ENCODE results near the gene MAPK10.

Gene MAPK10

GRCh38 chr4:86368433-86368832, 8.6 kb upstream of the MAPK10 start:
- CTCF ChIA-PET, result no interaction called here
- DNase-seq (ENCODE audit: low spot score), result no peak
- POLR2A ChIA-PET (ENCODE audit: low non-redundant PET), result no interaction called here
- TF ChIP-seq CTCF (conservative IDR thresholded peaks at IDR 0.05; ENCODE audit: low read depth), result no peak
- H3K27ac ChIP-seq, result no peak overlapping the region

GRCh38 chr4:86367577-86367976, 7.7 kb upstream of the MAPK10 start:
- CTCF ChIA-PET, result no interaction called here
- no peak for DNase-seq (ENCODE audit: low spot score)

GRCh38 chr4:86366920-86367319, 7.1 kb upstream of the MAPK10 start:
- no peak for DNase-seq (ENCODE audit: low spot score)
- TF ChIP-seq CTCF (conservative IDR thresholded peaks at IDR 0.05; ENCODE audit: low read depth), result no peak
- CTCF ChIA-PET, result no interaction called here
- H3K27ac ChIP-seq, result no peak overlapping the region
- POLR2A ChIA-PET (ENCODE audit: low non-redundant PET), result no interaction called here

More at GRCh38 chr4:86367577-86367976, 7.7 kb upstream of the MAPK10 start:
- TF ChIP-seq CTCF (conservative IDR thresholded peaks at IDR 0.05; ENCODE audit: low read depth), result no peak
- no peak overlapping the region for H3K27ac ChIP-seq
- POLR2A ChIA-PET (ENCODE audit: low non-redundant PET), result no interaction called here

- TF ChIP-seq CTCF (conservative IDR thresholded peaks at IDR 0.05; ENCODE audit: low read depth), result no peak
- POLR2A ChIA-PET (ENCODE audit: low non-redundant PET), result no interaction called here
- H3K27ac ChIP-seq, result no peak overlapping the region
- no peak for DNase-seq (ENCODE audit: low spot score)
- CTCF ChIA-PET, result no interaction called here
Observed at GRCh38 chr4:86362510-86362909, 2.7 kb upstream of the MAPK10 start.

- POLR2A ChIA-PET (ENCODE audit: low non-redundant PET), result no interaction called here
- DNase-seq (ENCODE audit: low spot score), result no peak
Observed at GRCh38 chr4:86358257-86358656, 1.6 kb downstream of the MAPK10 start.

GRCh38 chr4:86357608-86358007, 2.2 kb downstream of the MAPK10 start:
- ChIA-PET CTCF (no interaction called here), POLR2A (ENCODE audit: low non-redundant PET) (no interaction called here)
- no peak overlapping the region for H3K27ac ChIP-seq
- TF ChIP-seq CTCF (conservative IDR thresholded peaks at IDR 0.05; ENCODE audit: low read depth), result no peak
- no peak for DNase-seq (ENCODE audit: low spot score)

More at GRCh38 chr4:86358257-86358656, 1.6 kb downstream of the MAPK10 start:
- H3K27ac ChIP-seq, result no peak overlapping the region
- TF ChIP-seq CTCF (conservative IDR thresholded peaks at IDR 0.05; ENCODE audit: low read depth), result no peak
- CTCF ChIA-PET, result no interaction called here

All from RWPE1 (cell line).